ENCODE data around the gene FAM156A.

GRCh38 chrX:52933976-52934703 is 24.2 kb downstream of the FAM156A start:
- TF ChIP-seq MAX (IDR thresholded peaks at IDR 0.05) (no peak), TCF7L2 (IDR thresholded peaks at IDR 0.05; ENCODE audit: borderline replicate concordance, extremely low read depth, insufficient read depth, insufficient read length) (no peak), CTCF (IDR thresholded peaks at IDR 0.05 in 2 of 3, conservative IDR thresholded peaks at IDR 0.05 in 1 of 3; ENCODE audit: borderline replicate concordance in 1 of 3, insufficient read depth in 1 of 3, low read depth in 2 of 3, low read length in 2 of 3) (no peak)

Measured in HCT116 (cell line).